Stimulated activated CD4-positive, alpha-beta T cell treated with anti-CD3 and anti-CD28 coated beads, Interleukin-12 subunit alpha, Interleukin-12 subunit beta, amount 100 ng/mL, for 4 hours (primary cell): ENCODE data around the gene CDK5.

Experiments used
- DNase-seq: peaks from one replicate; pipeline ENCODE4 v3.0.0-alpha.2; 2020

Gene CDK5

GRCh38 chr7:151085691-151086620, 28.3 kb upstream of the CDK5 start, which contains the start of gene AGAP3:
TSS of gene AGAP3 (plus strand) at chr7:151086475. CDS start at chr7:151086742, 267 bp downstream.
- peak; percentile 63 for DNase-seq

DNA sequence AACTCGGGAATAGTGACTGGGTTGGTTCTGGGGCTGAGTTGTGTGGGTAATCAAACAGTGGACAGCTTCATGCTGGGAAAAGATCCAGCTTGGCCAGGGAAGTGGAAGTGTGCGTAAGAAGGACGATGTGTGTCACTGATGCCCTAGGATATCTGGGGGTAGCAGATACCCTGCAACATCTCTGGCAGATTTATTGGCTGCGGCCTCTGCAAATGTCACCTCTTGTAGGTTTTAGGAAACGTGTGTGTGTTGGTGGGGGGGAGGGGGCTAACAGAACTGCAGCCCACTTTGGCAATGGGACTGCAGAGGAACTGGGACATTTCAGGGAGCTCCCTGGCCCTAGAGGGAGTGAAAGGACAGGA, 27.6 kb upstream of the CDK5 start:
- no peak for DNase-seq

- no peak for DNase-seq
Observed at GRCh38 chr7:151083824-151084160, 26.1 kb upstream of the CDK5 start.

DNA sequence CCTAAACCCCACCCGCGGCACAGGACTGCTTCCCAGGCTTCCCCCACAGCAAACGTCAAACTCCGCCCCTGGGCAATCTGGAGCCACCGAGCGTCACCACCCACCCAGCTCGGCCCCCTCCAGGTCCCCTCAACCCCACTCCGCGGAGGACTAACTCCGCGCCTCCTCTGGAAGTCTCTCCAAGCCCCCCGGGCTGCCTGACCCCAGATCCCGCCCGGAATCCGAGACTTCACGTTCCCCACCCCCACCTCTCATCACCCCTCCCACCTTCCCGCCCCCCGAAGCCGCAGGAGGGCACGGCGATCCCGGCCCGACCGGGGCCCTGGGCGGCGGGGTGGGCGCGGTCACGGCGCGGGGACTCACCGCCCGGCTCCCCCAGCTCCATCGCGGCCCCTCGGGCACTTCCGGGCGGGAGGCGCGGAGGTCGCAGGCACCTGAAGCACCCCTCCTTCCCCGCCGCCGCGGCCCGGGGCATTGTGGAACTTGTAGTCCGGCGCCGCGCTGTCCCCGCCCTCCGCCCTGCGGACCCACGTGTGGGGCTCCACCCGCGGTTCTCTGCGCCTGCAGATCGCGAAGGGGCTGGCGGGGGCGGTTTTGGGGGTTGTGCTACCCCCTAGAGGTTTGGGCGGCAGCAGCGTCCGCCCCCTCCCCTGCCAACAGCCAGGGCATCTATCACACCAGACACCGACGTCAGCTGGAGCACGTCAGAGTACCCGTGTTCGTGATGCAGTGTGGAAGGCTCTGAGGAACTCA, 25.6 kb upstream of the CDK5 start, which contains the start of gene TMUB1:
TMUB1 (minus strand) TSS at position 423 of the 753 bp plus-strand sequence. CDS start 930 bp downstream, outside the sequence.
- DNase-seq = peak; percentile 83

GRCh38 chr7:151082141-151083070, 24.7 kb upstream of the CDK5 start:
- DNase-seq = no peak

DNA sequence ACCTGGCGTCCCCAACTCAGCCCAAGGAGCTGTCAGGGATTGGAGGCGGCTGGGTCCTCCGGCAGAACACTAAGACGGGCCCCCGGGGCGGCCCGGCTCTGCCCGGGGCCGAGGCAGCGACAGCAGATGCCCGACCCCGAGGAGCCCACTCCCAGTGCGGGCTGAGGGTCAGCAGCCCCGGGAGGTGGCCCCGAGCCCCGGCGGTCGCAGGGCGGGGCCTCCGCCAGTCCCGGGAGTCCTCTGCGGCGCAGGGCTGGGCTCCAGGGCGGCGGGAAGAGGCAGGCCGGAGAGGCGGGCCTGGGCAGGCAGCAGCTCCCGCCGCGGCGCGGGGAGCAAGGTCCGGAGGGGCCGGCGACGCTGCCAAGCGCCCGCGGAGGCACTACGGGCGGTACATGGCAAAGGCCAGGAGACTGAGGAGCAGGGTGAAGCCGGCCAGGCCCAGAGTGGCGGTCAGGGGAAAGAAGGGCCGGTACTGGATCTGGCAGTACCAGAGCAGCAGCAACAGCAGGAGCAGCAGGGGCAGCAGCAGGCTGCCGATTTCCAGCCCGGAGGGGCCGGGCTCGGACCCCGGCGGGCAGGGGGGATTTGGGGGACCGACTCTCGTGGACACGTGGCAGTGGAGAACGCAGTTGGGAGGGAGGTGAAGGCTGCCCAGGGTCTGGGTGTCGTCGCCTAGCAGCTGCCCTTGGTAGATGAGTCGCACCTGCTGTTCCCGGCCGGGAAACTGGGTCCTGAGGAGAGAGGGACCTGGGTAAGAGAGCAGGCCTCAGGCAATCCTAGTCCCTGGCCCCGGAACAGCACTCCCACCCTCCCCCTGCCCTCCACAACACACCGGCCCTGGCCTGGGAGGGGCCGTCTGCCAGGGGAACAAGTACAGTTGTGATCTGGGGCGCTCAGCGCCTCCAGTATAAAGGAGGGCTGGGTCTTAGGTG, 23.7 kb upstream of the CDK5 start:
- no peak for DNase-seq

DNA sequence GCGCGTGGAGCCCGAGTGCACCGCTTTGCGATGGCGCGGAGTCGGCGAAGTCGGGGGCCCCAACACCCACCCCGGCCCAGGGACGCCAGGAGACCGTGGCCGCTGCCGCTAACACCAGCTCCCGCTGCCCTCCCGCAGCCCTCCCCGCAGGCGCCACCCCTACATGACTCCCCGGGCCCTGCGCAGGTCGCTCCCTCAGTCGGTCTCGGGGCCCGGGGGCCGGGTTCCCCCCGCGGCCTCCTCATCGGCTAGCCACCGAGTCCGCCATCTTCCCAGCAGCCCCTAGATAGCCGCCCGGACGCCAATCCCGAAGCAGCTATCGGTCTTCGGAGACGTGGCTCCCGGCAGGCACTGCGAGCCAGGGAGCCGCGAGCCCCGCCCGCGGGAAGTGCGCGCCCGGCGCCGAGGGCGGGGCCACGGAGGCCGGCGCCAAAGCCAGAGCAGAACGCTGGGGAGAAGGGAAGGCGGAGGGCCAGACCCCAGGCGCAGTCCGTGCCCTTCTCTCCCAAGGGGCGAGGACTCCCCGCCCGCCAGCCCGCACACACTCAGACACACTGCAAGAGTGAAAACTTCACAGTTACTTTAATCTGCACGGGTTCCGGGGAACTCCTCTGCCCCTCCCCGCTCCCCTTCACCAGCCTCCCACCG, 22.9 kb upstream of the CDK5 start, which contains the start of gene FASTK:
FASTK (minus strand) TSS at position 288 of the 648 bp plus-strand sequence; CDS start at position 245, 43 bp downstream.
- peak; percentile 84 for DNase-seq

DNA sequence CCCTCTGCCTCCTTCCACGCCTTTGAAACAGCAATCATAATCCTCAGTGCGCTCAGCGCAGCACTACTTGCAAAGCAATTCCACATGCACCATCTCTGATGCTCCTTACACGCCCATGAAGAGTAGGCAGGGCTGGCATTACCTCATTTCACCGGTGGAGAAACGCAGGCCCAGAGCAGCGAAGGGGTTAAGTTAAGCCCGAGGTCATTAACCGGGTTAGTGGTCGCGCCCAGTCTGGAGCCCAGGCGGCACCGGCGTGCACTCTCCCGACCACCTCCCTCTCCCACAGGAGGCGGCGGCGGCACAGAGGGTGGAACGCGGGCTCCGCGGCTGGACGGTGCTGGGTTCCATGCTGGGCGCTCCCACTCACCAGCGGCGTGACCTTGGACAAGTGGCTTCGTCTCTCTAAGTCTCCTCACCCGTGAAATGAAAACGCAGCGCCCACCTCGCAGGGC, 22.4 kb upstream of the CDK5 start:
- DNase-seq = peak; percentile 36

GRCh38 chr7:151079199-151079910, 21.7 kb upstream of the CDK5 start:
- no peak for DNase-seq

DNA sequence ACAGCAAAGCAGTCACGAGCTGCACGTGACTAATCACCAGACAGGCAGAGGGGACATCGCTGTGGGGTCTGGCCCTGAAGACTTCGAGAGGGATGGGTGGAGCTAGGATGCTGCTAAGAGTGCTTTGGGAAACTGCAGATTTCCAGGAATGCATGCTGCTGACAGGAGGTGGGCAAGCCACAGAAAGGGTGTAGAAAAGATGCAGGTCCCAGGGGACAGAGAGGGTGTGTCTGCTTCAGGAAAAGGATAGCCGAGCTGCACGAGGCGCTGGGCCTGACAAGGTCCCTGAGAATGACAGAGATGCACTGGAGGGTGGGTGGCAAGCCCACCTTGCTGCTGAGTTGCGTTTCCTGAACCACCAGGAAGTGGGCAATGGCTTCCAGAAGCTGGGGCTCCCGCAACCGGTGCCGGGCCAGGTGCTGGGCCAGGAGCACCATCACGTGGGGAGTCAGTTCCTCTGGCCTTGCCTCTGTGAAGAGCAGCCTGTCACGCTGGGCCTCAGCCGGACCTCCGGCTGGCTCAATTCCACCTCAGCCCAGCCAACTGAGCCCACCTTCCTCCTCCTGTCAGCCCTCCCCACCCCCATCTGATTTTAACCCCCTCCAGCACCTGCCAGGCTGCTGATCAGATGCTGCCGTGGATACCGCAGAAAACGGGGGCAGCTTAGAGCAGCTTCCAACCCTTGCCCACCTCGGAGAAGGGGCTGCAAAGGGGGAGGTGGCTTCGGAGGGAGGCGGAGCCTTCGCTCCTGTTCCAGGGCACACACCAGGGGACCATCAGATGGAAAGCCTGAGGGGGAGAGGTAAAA, 20.7 kb upstream of the CDK5 start:
- DNase-seq = no peak

GRCh38 chr7:151077705-151078232, 20.1 kb upstream of the CDK5 start:
- no peak for DNase-seq

- DNase-seq = no peak
Observed at GRCh38 chr7:151076863-151077704, 19.4 kb upstream of the CDK5 start.

GRCh38 chr7:151075978-151076426, 18.3 kb upstream of the CDK5 start:
- DNase-seq = no peak

DNA sequence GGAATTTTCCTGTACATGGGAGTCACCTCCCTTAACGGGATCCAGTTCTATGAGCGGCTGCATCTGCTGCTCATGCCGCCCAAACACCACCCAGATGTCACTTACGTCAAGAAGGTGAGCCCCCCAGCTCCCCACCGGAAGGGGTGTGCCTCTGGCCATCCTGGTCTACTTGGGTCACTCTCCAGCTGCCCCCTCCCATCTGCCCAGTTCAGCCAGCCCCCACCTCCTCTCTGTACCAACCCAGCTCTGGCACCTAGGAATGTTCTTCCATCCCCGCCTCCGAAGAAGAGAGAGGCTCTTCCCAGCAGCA, 17.9 kb upstream of the CDK5 start:
- no peak for DNase-seq

GRCh38 chr7:151074817-151075661, 17.3 kb upstream of the CDK5 start:
- no peak for DNase-seq

- DNase-seq = no peak
Observed at GRCh38 chr7:151073990-151074389, 16.3 kb upstream of the CDK5 start.
